ENCODE measurements around the gene MRRF. TPM values are rescaled to one million over a fixed set of nuclear protein-coding genes. Genes with fewer than 3 reads are reported as not detected.

The MRRF gene
- total and polyA plus RNA-seq, 2 of the 4 experiments (the other 2 are of a cell fraction), result 32.1 to 38.0 TPM

- H2BK20ac ChIP-seq (ENCODE audit: low read depth, low read length), result no peak overlapping the region
- no peak overlapping the region for H4K91ac ChIP-seq (ENCODE audit: insufficient read depth, low read depth, low read length)
- H4K5ac ChIP-seq (ENCODE audit: low read depth, low read length), result no peak overlapping the region
- H3K4ac ChIP-seq (ENCODE audit: low read depth, low read length), result no peak overlapping the region
- no peak overlapping the region for H3K4me2 ChIP-seq (ENCODE audit: low read depth, low read length)
- H3K9me3 ChIP-seq (ENCODE audit: control insufficient read depth, insufficient read depth, low read length), result no peaks in the 10 kb centered on the region
- 86% methylated on average over 1 of the region's 3 CpGs; no CpG with 5 or more reads in 1 of the 2 experiments for WGBS, 2 experiments (ENCODE audit: extremely low coverage in 2 of 2, insufficient read length in 1 of 2)
- no peak overlapping the region for H3K14ac ChIP-seq (replicated peaks; ENCODE audit: low read depth, low read length)
- H3K4me1 ChIP-seq (ENCODE audit: control insufficient read depth, insufficient read depth, low read length), result no peaks in the 10 kb centered on the region
- no TSS peak for BruUV-seq (replicated peaks)
- H3K18ac ChIP-seq (ENCODE audit: low read depth, low read length), result no peak overlapping the region
- no peak overlapping the region for H2AFZ ChIP-seq (replicated peaks; ENCODE audit: low read length, poor library complexity)
- no peak overlapping the region for H3K27ac ChIP-seq (ENCODE audit: insufficient read depth, low read length)
- no peak overlapping the region for H3K56ac ChIP-seq (ENCODE audit: extremely low read depth, insufficient read depth, low read length)
- no peak overlapping the region for H2BK5ac ChIP-seq (ENCODE audit: low read depth, low read length, poor library complexity, severe bottlenecking)
- CTCF ChIA-PET, result no interaction called here
- H3K23ac ChIP-seq (ENCODE audit: low read depth, low read length), result no peak overlapping the region
- H4K20me1 ChIP-seq (ENCODE audit: insufficient read depth, low read length), result no peaks in the 10 kb centered on the region; the same call in 1 of the 2 replicates
- no peak overlapping the region for H3K9ac ChIP-seq (ENCODE audit: low read depth, low read length)
- H2AK5ac ChIP-seq (ENCODE audit: low read depth, low read length), result no peak overlapping the region
- no peak overlapping the region for H2BK120ac ChIP-seq (ENCODE audit: low read depth, low read length)
- no peak overlapping the region for H4K8ac ChIP-seq (ENCODE audit: low read depth in 2 of 2, low read length in 2 of 2)
- DNase-seq, result no peak
- no peak overlapping the region for H2AK9ac ChIP-seq (replicated peaks; ENCODE audit: low read depth, low read length, poor library complexity)
- ATAC-seq (ENCODE audit: low read depth), result no peak; the same call in 1 of the 2 replicates
- in situ Hi-C loops (cut with MboI; ENCODE audit: low sequenced_read_pairs), result no loop called here
- peaks cover 7% of the 10 kb centered on the region; the same call in 1 of the 2 replicates for H3K9me1 ChIP-seq (ENCODE audit: insufficient read depth, low read length)
- TF ChIP-seq FOS (IDR thresholded peaks at IDR 0.05; ENCODE audit: low read depth, low read length) (no peak), MAFK (IDR thresholded peaks at IDR 0.05; ENCODE audit: low read depth, low read length) (no peak), BHLHE40 (IDR thresholded peaks at IDR 0.05; ENCODE audit: low read depth, low read length) (no peak), RFX5 (IDR thresholded peaks at IDR 0.05; ENCODE audit: low read depth, low read length) (no peak), MXI1 (IDR thresholded peaks at IDR 0.05; ENCODE audit: borderline replicate concordance, low read depth, low read length) (no peak)
- TF ChIP-seq, protein P1, sequence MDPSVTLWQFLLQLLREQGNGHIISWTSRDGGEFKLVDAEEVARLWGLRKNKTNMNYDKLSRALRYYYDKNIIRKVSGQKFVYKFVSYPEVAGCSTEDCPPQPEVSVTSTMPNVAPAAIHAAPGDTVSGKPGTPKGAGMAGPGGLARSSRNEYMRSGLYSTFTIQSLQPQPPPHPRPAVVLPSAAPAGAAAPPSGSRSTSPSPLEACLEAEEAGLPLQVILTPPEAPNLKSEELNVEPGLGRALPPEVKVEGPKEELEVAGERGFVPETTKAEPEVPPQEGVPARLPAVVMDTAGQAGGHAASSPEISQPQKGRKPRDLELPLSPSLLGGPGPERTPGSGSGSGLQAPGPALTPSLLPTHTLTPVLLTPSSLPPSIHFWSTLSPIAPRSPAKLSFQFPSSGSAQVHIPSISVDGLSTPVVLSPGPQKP (IDR thresholded peaks at IDR 0.05; ENCODE audit: borderline replicate concordance, low read depth, low read length), result no peak
- no peak overlapping the region for H2BK15ac ChIP-seq (ENCODE audit: low read depth, low read length)
- H3K4me3 ChIP-seq (ENCODE audit: insufficient read depth, low read depth, low read length), result no peak overlapping the region
- intact Hi-C loops (cut with micrococcal nuclease), result no loop called here
- dilution Hi-C loops (cut with HindIII; ENCODE audit: low sequenced_read_pairs, unreplicated experiment), result no loop called here
- POLR2A ChIA-PET (ENCODE audit: unreplicated experiment), result no interaction called here
- H3K27me3 ChIP-seq (ENCODE audit: control insufficient read depth, insufficient read depth, low read length), result no peaks in the 10 kb centered on the region
- peaks cover 11 to 33% of the 10 kb centered on the region in 2 experiments for H3K79me1 ChIP-seq (ENCODE audit: low read depth in 1 of 2, low read length in 2 of 2)
- peaks cover 16% of the 10 kb centered on the region for H3K36me3 ChIP-seq (ENCODE audit: control insufficient read depth, insufficient read depth, low read length)
Observed at GRCh38 chr9:122254761-122255160, 9.9 kb upstream of the MRRF start.

Measured in IMR-90 (cell line).